Measurements from ENCODE around the gene STK40.

Gene STK40

GRCh38 chr1:36358514-36359084 is 27.1 kb downstream of the STK40 start:
- H3K36me3 ChIP-seq (ENCODE audit: control insufficient read depth in 1 of 2, insufficient read depth in 2 of 2, low read length in 2 of 2), result peaks cover 48 to 73% of the 10 kb centered on the region in 2 experiments
- no peak overlapping the region for H3K4ac ChIP-seq (ENCODE audit: low read depth, low read length)
- no CpG with 5 or more reads among the region's 13 CpGs for WGBS (ENCODE audit: extremely low coverage, insufficient coverage, insufficient read length)
- no peak overlapping the region for H2BK5ac ChIP-seq (ENCODE audit: low read depth, low read length, poor library complexity)
- H3K4me1 ChIP-seq (ENCODE audit: control insufficient read depth in 1 of 2, insufficient read depth in 2 of 2, low read length in 2 of 2), result peaks cover under 1 to 3% of the 10 kb centered on the region in 2 experiments
- H2BK120ac ChIP-seq (ENCODE audit: insufficient read depth, low read length, poor library complexity), result no peak overlapping the region
- H3K27ac ChIP-seq (ENCODE audit: low read depth, low read length), result no peak overlapping the region
- H3K27me3 ChIP-seq (ENCODE audit: insufficient read depth, low read length), result no peaks in the 10 kb centered on the region
- no peak overlapping the region for H4K12ac ChIP-seq (ENCODE audit: low read depth, low read length)
- no peak overlapping the region for H2AK5ac ChIP-seq (ENCODE audit: low read length)
- no peak overlapping the region for H4K91ac ChIP-seq (ENCODE audit: low read depth, low read length)
- no peak for DNase-seq
- no peak overlapping the region for H4K8ac ChIP-seq (ENCODE audit: low read depth, low read length)
- no peak overlapping the region for H3K18ac ChIP-seq (ENCODE audit: low read length)
- H2AFZ ChIP-seq (ENCODE audit: insufficient read depth, low read length, poor library complexity), result no peak overlapping the region
- H2BK12ac ChIP-seq (ENCODE audit: low read length), result no peak overlapping the region
- no peak overlapping the region for H3K23ac ChIP-seq (ENCODE audit: low read length)
- no peaks in the 10 kb centered on the region for H3K79me2 ChIP-seq (ENCODE audit: control insufficient read depth, insufficient read depth, low read length, poor library complexity)
- no peak overlapping the region for H3K4me2 ChIP-seq (ENCODE audit: low read length)
- peaks cover under 1% of the 10 kb centered on the region for H3K79me1 ChIP-seq (ENCODE audit: low read length)
- no peaks in the 10 kb centered on the region for H3K9me3 ChIP-seq (ENCODE audit: insufficient read depth, low read depth, low read length)
- H3K9ac ChIP-seq (ENCODE audit: low read length), result no peak overlapping the region
- no peak overlapping the region for H3K4me3 ChIP-seq (ENCODE audit: low read depth, low read length)
- no peak overlapping the region for H3K14ac ChIP-seq (ENCODE audit: low read length)

- Histone ChIP-seq H3K14ac (ENCODE audit: low read length) (no peak overlapping the region), H3K4ac (ENCODE audit: low read depth, low read length) (no peak overlapping the region), H3K23ac (ENCODE audit: low read length) (no peak overlapping the region), H3K4me2 (ENCODE audit: low read length) (no peak overlapping the region), H4K91ac (ENCODE audit: low read depth, low read length) (no peak overlapping the region), H2AK5ac (ENCODE audit: low read length) (no peak overlapping the region), H2AFZ (ENCODE audit: insufficient read depth, low read length, poor library complexity) (no peak overlapping the region), H3K79me2 (ENCODE audit: control insufficient read depth, insufficient read depth, low read length, poor library complexity) (no peaks in the 10 kb centered on the region), H3K4me3 (ENCODE audit: low read depth, low read length) (no peak overlapping the region), H3K79me1 (ENCODE audit: low read length) (peaks cover 16% of the 10 kb centered on the region), H3K18ac (ENCODE audit: low read length) (no peak overlapping the region), H3K27ac (ENCODE audit: low read depth, low read length) (no peak overlapping the region), H3K4me1 (ENCODE audit: control insufficient read depth in 1 of 2, insufficient read depth in 2 of 2, low read length in 2 of 2) (peaks cover 27 to 30% of the 10 kb centered on the region in 2 experiments), H4K12ac (ENCODE audit: low read depth, low read length) (no peak overlapping the region), H3K9ac (ENCODE audit: low read length) (no peak overlapping the region), H2BK120ac (ENCODE audit: insufficient read depth, low read length, poor library complexity) (no peak overlapping the region), H3K27me3 (ENCODE audit: insufficient read depth, low read length) (no peaks in the 10 kb centered on the region), H3K9me3 (ENCODE audit: insufficient read depth, low read depth, low read length) (peaks cover 3% of the 10 kb centered on the region), H3K36me3 (ENCODE audit: control insufficient read depth in 1 of 2, insufficient read depth in 2 of 2, low read length in 2 of 2) (peaks cover 51 to 73% of the 10 kb centered on the region in 2 experiments), H2BK12ac (ENCODE audit: low read length) (no peak overlapping the region), H2BK5ac (ENCODE audit: low read depth, low read length, poor library complexity) (no peak overlapping the region), H4K8ac (ENCODE audit: low read depth, low read length) (no peak overlapping the region)
- no CpG with 5 or more reads among the region's 4 CpGs for WGBS (ENCODE audit: extremely low coverage, insufficient coverage, insufficient read length)
- DNase-seq, result peak in 1 of 2 donors; percentile 17
Observed at GRCh38 chr1:36355811-36356210, 29.9 kb downstream of the STK40 start.

GRCh38 chr1:36354486-36354885 is 31.2 kb downstream of the STK40 start:
- no peak overlapping the region for H3K23ac ChIP-seq (ENCODE audit: low read length)
- H3K79me1 ChIP-seq (ENCODE audit: low read length), result peaks cover 20% of the 10 kb centered on the region
- no peaks in the 10 kb centered on the region for H3K27me3 ChIP-seq (ENCODE audit: insufficient read depth, low read length)
- peaks cover 3% of the 10 kb centered on the region for H3K9me3 ChIP-seq (ENCODE audit: insufficient read depth, low read depth, low read length)
- H3K18ac ChIP-seq (ENCODE audit: low read length), result no peak overlapping the region
- H3K36me3 ChIP-seq (ENCODE audit: control insufficient read depth in 1 of 2, insufficient read depth in 2 of 2, low read length in 2 of 2), result peaks cover 44 to 67% of the 10 kb centered on the region in 2 experiments
- H3K4me3 ChIP-seq (ENCODE audit: low read depth, low read length), result no peak overlapping the region
- peak; percentile 83 to 88 for DNase-seq
- H2BK12ac ChIP-seq (ENCODE audit: low read length), result no peak overlapping the region
- no peak overlapping the region for H3K4me2 ChIP-seq (ENCODE audit: low read length)
- no peaks in the 10 kb centered on the region for H3K79me2 ChIP-seq (ENCODE audit: control insufficient read depth, insufficient read depth, low read length, poor library complexity)
- H3K27ac ChIP-seq (ENCODE audit: low read depth, low read length), result peak overlapping the region; percentile 13
- H3K9ac ChIP-seq (ENCODE audit: low read length), result no peak overlapping the region
- peaks cover 34 to 39% of the 10 kb centered on the region in 2 experiments for H3K4me1 ChIP-seq (ENCODE audit: control insufficient read depth in 1 of 2, insufficient read depth in 2 of 2, low read length in 2 of 2)
- H4K8ac ChIP-seq (ENCODE audit: low read depth, low read length), result no peak overlapping the region
- no CpG with 5 or more reads among the region's 11 CpGs for WGBS (ENCODE audit: extremely low coverage, insufficient coverage, insufficient read length)
- no peak overlapping the region for H2AK5ac ChIP-seq (ENCODE audit: low read length)
- H3K4ac ChIP-seq (ENCODE audit: low read depth, low read length), result no peak overlapping the region
- no peak overlapping the region for H2BK5ac ChIP-seq (ENCODE audit: low read depth, low read length, poor library complexity)
- no peak overlapping the region for H2BK120ac ChIP-seq (ENCODE audit: insufficient read depth, low read length, poor library complexity)
- H3K14ac ChIP-seq (ENCODE audit: low read length), result no peak overlapping the region
- no peak overlapping the region for H4K12ac ChIP-seq (ENCODE audit: low read depth, low read length)
- H2AFZ ChIP-seq (ENCODE audit: insufficient read depth, low read length, poor library complexity), result no peak overlapping the region
- H4K91ac ChIP-seq (ENCODE audit: low read depth, low read length), result no peak overlapping the region

- H2BK12ac ChIP-seq (ENCODE audit: low read length), result peak overlapping the region; percentile 42
- peaks cover 3% of the 10 kb centered on the region for H3K9me3 ChIP-seq (ENCODE audit: insufficient read depth, low read depth, low read length)
- peaks cover 50 to 67% of the 10 kb centered on the region in 2 experiments for H3K36me3 ChIP-seq (ENCODE audit: control insufficient read depth in 1 of 2, insufficient read depth in 2 of 2, low read length in 2 of 2)
- no peak overlapping the region for H3K18ac ChIP-seq (ENCODE audit: low read length)
- H4K91ac ChIP-seq (ENCODE audit: low read depth, low read length), result peak overlapping the region; percentile 45
- peak overlapping the region; percentile 1 for H3K27ac ChIP-seq (ENCODE audit: low read depth, low read length)
- H2BK120ac ChIP-seq (ENCODE audit: insufficient read depth, low read length, poor library complexity), result peak overlapping the region; percentile 15
- H3K14ac ChIP-seq (ENCODE audit: low read length), result peak overlapping the region; percentile 34
- no peaks in the 10 kb centered on the region for H3K79me2 ChIP-seq (ENCODE audit: control insufficient read depth, insufficient read depth, low read length, poor library complexity)
- H3K4me3 ChIP-seq (ENCODE audit: low read depth, low read length), result no peak overlapping the region
- no peak overlapping the region for H3K23ac ChIP-seq (ENCODE audit: low read length)
- H3K79me1 ChIP-seq (ENCODE audit: low read length), result peaks cover 20% of the 10 kb centered on the region
- H3K4me2 ChIP-seq (ENCODE audit: low read length), result no peak overlapping the region
- no CpG with 5 or more reads among the region's 15 CpGs for WGBS (ENCODE audit: extremely low coverage, insufficient coverage, insufficient read length)
- no peak overlapping the region for H2BK5ac ChIP-seq (ENCODE audit: low read depth, low read length, poor library complexity)
- H3K4me1 ChIP-seq (ENCODE audit: control insufficient read depth in 1 of 2, insufficient read depth in 2 of 2, low read length in 2 of 2), result peaks cover 37 to 39% of the 10 kb centered on the region in 2 experiments
- H4K12ac ChIP-seq (ENCODE audit: low read depth, low read length), result peak overlapping the region; percentile 6
- peak overlapping the region; percentile 11 for H2AK5ac ChIP-seq (ENCODE audit: low read length)
- H3K9ac ChIP-seq (ENCODE audit: low read length), result no peak overlapping the region
- peak; percentile 11 to 29 for DNase-seq
- H3K27me3 ChIP-seq (ENCODE audit: insufficient read depth, low read length), result no peaks in the 10 kb centered on the region
- H3K4ac ChIP-seq (ENCODE audit: low read depth, low read length), result no peak overlapping the region
- peak overlapping the region; percentile 25 for H4K8ac ChIP-seq (ENCODE audit: low read depth, low read length)
- H2AFZ ChIP-seq (ENCODE audit: insufficient read depth, low read length, poor library complexity), result no peak overlapping the region
Observed at GRCh38 chr1:36352910-36353878, 32.5 kb downstream of the STK40 start.

All from trophoblast cell (in vitro differentiated cells and primary cell).